NCI-H526 (cell line): ENCODE data around the gene FXYD3.
"Not testable (repeated sequence)": the region's sequence is repeated elsewhere in the genome, so short reads cannot be mapped to it uniquely, and the experiment has no call there.

Experiments
- DNase-seq, 2 experiments: peaks; one replicate each; lab custom pipeline; 2025; lab: John Stamatoyannopoulos, UW

Gene FXYD3

GRCh38 chr19:35125270-35125717 lies 9.7 kb downstream of the FXYD3 start:
- DNase-seq = no peak

GRCh38 chr19:35125749-35126623 lies 10.4 kb downstream of the FXYD3 start:
- no peak for DNase-seq

GRCh38 chr19:35126624-35126959 lies 11.0 kb downstream of the FXYD3 start:
- no peak for DNase-seq

- DNase-seq = no peak
These were observed 12.2 kb downstream of the FXYD3 start for GRCh38 chr19:35127871-35128270.

GRCh38 chr19:35128398-35129057 lies 12.9 kb downstream of the FXYD3 start:
- DNase-seq = no peak

GRCh38 chr19:35129724-35130274 lies 14.2 kb downstream of the FXYD3 start:
- not testable (repeated sequence) for DNase-seq

GRCh38 chr19:35130761-35131720 lies 15.4 kb downstream of the FXYD3 start:
- DNase-seq = no peak

GRCh38 chr19:35132254-35132653 lies 16.6 kb downstream of the FXYD3 start:
- DNase-seq = no peak

- no peak for DNase-seq
These were observed 18.2 kb downstream of the FXYD3 start for GRCh38 chr19:35133826-35134225.

GRCh38 chr19:35134601-35135242 lies 19.1 kb downstream of the FXYD3 start, which contains the start of gene LGI4:
Gene LGI4 (minus strand): TSS chr19:35135059. CDS start chr19:35134680, 379 bp downstream.
- DNase-seq = no peak

- peak; percentile 65 to 90 for DNase-seq
These were observed 19.8 kb downstream of the FXYD3 start for GRCh38 chr19:35135389-35135909.

GRCh38 chr19:35136231-35136630 lies 20.6 kb downstream of the FXYD3 start:
- no peak for DNase-seq

GRCh38 chr19:35136977-35137702 lies 21.5 kb downstream of the FXYD3 start:
- peak in 1 of 2 experiments; percentile 39 for DNase-seq

GRCh38 chr19:35138305-35138892 lies 22.8 kb downstream of the FXYD3 start, which contains the start of gene FXYD1:
Gene FXYD1 (plus strand): TSS chr19:35138824. CDS start chr19:35140080, 1,256 bp downstream.
- DNase-seq = no peak

GRCh38 chr19:35140207-35140961 lies 24.8 kb downstream of the FXYD3 start:
- no peak for DNase-seq

GRCh38 chr19:35140962-35141836 lies 25.6 kb downstream of the FXYD3 start:
- DNase-seq = peak; percentile 85 to 97

- DNase-seq = peak in 1 of 2 experiments; percentile 25
These were observed 26.4 kb downstream of the FXYD3 start for GRCh38 chr19:35141837-35142605.
